ENCODE measurements around the gene ZER1.

GRCh38 chr9:128715436-128715750, 56.3 kb downstream of the ZER1 start:
- TF ChIP-seq CTCF (IDR thresholded peaks at IDR 0.05) (no peak), POLR2A (IDR thresholded peaks at IDR 0.05) (no peak)
